SU-DHL-6 (cell line): Measurements from ENCODE around the gene ITPR1.

ENCODE experiments used
- CTCF ChIP-seq: fragments of 200-600 bp; sonication (generic); IDR thresholded peaks from one replicate; pipeline ENCODE4 v1.5.1; 2017; ENCODE audit warnings: antibody characterized with exemption, mild to moderate bottlenecking, low read length, moderate library complexity; ENCODE audit not compliant: insufficient read depth, poor library complexity, severe bottlenecking
- EZH2phosphoT487 ChIP-seq: fragments of 200-600 bp; sonication (generic), shearing (Covaris generic); conservative IDR thresholded peaks from 2 replicates; pipeline ENCODE4 v1.6.1; 2018; ENCODE audit warnings: mild to moderate bottlenecking, antibody characterized with exemption, low read length, moderate library complexity, mixed read lengths

DNA sequence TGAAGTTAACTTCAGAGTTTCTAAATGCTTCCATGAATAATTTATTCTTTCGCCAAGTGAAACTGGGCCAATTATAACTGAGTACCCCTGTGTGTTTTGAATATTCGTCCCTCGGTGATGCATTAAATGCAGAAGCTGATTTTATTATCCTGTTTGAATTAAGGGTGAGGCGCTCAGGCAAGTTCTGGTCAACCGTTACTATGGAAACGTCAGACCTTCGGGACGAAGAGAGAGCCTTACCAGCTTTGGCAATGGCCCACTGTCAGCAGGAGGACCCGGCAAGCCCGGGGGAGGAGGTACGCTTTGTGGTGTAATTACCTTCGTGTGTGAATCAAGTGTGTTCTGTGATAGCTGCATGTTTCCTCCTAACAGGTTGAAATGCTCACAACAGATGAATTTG is 239.8 kb downstream of the ITPR1 start:
- TF ChIP-seq CTCF: no peak
- no peak for TF ChIP-seq EZH2phosphoT487
